ENCODE data around the gene CBLC.

GRCh38 chr19:44775676-44776240 lies 1.9 kb upstream of the CBLC start:
- no peak for TF ChIP-seq POLR2A (IDR thresholded peaks at IDR 0.05)
- TF ChIP-seq, protein P1, sequence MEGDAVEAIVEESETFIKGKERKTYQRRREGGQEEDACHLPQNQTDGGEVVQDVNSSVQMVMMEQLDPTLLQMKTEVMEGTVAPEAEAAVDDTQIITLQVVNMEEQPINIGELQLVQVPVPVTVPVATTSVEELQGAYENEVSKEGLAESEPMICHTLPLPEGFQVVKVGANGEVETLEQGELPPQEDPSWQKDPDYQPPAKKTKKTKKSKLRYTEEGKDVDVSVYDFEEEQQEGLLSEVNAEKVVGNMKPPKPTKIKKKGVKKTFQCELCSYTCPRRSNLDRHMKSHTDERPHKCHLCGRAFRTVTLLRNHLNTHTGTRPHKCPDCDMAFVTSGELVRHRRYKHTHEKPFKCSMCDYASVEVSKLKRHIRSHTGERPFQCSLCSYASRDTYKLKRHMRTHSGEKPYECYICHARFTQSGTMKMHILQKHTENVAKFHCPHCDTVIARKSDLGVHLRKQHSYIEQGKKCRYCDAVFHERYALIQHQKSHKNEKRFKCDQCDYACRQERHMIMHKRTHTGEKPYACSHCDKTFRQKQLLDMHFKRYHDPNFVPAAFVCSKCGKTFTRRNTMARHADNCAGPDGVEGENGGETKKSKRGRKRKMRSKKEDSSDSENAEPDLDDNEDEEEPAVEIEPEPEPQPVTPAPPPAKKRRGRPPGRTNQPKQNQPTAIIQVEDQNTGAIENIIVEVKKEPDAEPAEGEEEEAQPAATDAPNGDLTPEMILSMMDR (IDR thresholded peaks at IDR 0.05 in 4 of 5, conservative IDR thresholded peaks at IDR 0.05 in 1 of 5) = no peak

Measured in gastrocnemius medialis (tissue), 4 donors.